ENCODE measurements around the gene LCA5L.

The LCA5L gene

DNA sequence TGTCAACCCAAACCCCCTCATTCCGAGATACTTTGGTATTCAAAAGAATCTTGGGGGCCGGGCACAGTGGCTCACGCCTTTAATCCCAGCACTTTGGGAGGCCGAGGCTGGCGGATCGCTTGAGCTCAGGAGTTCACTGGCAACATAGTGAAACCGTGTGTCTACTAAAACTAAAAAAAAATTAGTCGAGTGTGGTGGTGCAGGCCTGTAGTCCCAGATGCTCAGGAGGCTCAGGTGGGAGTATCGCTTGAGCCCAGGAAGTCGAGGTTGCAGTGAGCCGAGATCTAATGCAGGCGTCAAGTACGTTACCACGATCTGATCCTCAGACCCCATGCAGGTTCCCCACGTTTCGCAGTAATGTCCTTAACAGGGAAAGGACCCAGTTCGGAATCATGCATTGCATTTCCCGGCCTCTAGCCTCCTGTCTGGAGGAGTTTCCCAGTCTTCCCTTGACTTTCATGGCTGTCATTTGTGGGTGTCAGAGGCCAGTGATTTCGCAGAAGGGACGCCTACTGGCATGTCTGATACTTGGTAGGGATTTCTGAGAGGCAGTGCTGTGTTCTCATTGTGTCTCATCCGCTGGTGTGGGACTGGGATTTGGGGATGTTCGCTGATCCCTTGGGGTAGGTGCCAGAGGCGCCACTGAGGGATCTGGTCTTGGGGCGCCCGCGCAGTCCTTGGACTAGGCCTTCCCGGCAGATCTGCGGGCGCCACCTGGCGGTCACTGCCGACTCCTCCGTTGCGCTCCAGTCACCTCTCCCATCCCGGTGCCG lies 57.4 kb downstream of the LCA5L start:
- TF ChIP-seq, protein P1, sequence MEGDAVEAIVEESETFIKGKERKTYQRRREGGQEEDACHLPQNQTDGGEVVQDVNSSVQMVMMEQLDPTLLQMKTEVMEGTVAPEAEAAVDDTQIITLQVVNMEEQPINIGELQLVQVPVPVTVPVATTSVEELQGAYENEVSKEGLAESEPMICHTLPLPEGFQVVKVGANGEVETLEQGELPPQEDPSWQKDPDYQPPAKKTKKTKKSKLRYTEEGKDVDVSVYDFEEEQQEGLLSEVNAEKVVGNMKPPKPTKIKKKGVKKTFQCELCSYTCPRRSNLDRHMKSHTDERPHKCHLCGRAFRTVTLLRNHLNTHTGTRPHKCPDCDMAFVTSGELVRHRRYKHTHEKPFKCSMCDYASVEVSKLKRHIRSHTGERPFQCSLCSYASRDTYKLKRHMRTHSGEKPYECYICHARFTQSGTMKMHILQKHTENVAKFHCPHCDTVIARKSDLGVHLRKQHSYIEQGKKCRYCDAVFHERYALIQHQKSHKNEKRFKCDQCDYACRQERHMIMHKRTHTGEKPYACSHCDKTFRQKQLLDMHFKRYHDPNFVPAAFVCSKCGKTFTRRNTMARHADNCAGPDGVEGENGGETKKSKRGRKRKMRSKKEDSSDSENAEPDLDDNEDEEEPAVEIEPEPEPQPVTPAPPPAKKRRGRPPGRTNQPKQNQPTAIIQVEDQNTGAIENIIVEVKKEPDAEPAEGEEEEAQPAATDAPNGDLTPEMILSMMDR (IDR thresholded peaks at IDR 0.05; ENCODE audit: low read depth, low read length): peak; percentile 86
- Histone ChIP-seq H3K9me3 (no peaks in the 10 kb centered on the region), H3K36me3 (peaks cover 16% of the 10 kb centered on the region), H3K4me3 (ENCODE audit: low read depth, low read length) (peak overlapping the region; percentile 74), H3K4me1 (no peaks in the 10 kb centered on the region), H3K27me3 (no peaks in the 10 kb centered on the region)
- DNase-seq: peak; percentile 96

GRCh38 chr21:39387461-39388037 lies 58.0 kb downstream of the LCA5L start:
- no peaks in the 10 kb centered on the region for H3K27me3 ChIP-seq
- DNase-seq: peak; percentile 96
- peak overlapping the region; percentile 74 for H3K4me3 ChIP-seq (ENCODE audit: low read depth, low read length)
- H3K9me3 ChIP-seq: no peaks in the 10 kb centered on the region
- peaks cover 9% of the 10 kb centered on the region for H3K36me3 ChIP-seq
- TF ChIP-seq, protein P1 (IDR thresholded peaks at IDR 0.05; ENCODE audit: low read depth, low read length): no peak
- H3K4me1 ChIP-seq: no peaks in the 10 kb centered on the region

DNA sequence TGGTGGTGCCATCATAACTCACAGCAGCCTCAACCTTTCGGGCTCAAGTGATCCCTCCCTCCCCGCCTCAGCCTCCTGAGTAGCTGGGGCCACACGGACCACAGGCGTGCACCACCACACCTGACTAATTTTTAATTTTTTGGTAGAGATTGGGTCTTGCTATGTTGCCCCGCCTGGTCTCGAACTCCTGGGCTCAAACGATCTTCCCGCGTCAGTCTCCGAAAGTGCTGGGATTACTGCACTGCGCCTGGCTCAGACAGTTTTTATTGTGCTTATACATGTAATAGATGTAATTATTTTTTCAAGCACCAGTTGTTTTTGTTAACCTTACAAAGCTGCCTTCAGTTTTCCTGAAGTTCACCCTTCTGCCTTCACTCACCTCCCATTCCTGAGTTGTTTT lies 58.7 kb downstream of the LCA5L start:
- Histone ChIP-seq H3K4me3 (ENCODE audit: low read depth, low read length) (peak overlapping the region; percentile 40), H3K4me1 (no peaks in the 10 kb centered on the region), H3K27me3 (no peaks in the 10 kb centered on the region)

GRCh38 chr21:39386194-39386593 lies 59.4 kb downstream of the LCA5L start:
- Histone ChIP-seq H3K9me3 (no peaks in the 10 kb centered on the region), H3K4me1 (no peaks in the 10 kb centered on the region), H3K4me3 (ENCODE audit: low read depth, low read length) (peak overlapping the region; percentile 55), H3K27me3 (no peaks in the 10 kb centered on the region), H3K36me3 (no peaks in the 10 kb centered on the region)
- TF ChIP-seq, protein P1 (IDR thresholded peaks at IDR 0.05; ENCODE audit: low read depth, low read length): no peak
- DNase-seq: peak; percentile 18

More for the DNA sequence above, 58.7 kb downstream of the LCA5L start:
- H3K36me3 ChIP-seq: peaks cover 3% of the 10 kb centered on the region
- H3K9me3 ChIP-seq: no peaks in the 10 kb centered on the region
- TF ChIP-seq, protein P1 (IDR thresholded peaks at IDR 0.05; ENCODE audit: low read depth, low read length): no peak
- DNase-seq: no peak

GRCh38 chr21:39385299-39386145 lies 60.1 kb downstream of the LCA5L start:
- peak; percentile 90 for DNase-seq
- Histone ChIP-seq H3K27me3 (no peaks in the 10 kb centered on the region), H3K4me3 (ENCODE audit: low read depth, low read length) (peak overlapping the region; percentile 55), H3K4me1 (no peaks in the 10 kb centered on the region), H3K36me3 (no peaks in the 10 kb centered on the region), H3K9me3 (no peaks in the 10 kb centered on the region)
- TF ChIP-seq, protein P1 (IDR thresholded peaks at IDR 0.05; ENCODE audit: low read depth, low read length): no peak
